Calu3 (cell line): Measurements from ENCODE around the gene LZTFL1. TPM values are rescaled to one million over a fixed set of nuclear protein-coding genes. Genes with fewer than 3 reads are reported as not detected.

Experiments used
- BruUV-seq: library from RNA; stranded (reverse); fragments of 400-500 nt; replicated peaks from 2 replicates; lab custom pipeline; 2021; lab: Mats Ljungman, UMichigan
- CTCF ChIA-PET: fragments of 300-600 bp; sonication (Branson Sonifier 250); formaldehyde crosslinking; loops from one replicate; lab custom pipeline; 2022; ENCODE audit warnings: antibody characterized with exemption; lab: Charles Lee
- DNase-seq: peaks from one replicate; pipeline ENCODE4 v3.0.0; 2022
- H3K27ac Mint-ChIP-seq: one replicate; pipeline ENCODE4 v1.8.0; 2022; ENCODE audit warnings: mixed read lengths; ENCODE audit not compliant: unreplicated experiment
- H3K27me3 Mint-ChIP-seq: one replicate; pipeline ENCODE4 v1.8.0; 2022; ENCODE audit warnings: mixed read lengths; ENCODE audit not compliant: unreplicated experiment
- H3K36me3 Mint-ChIP-seq: one replicate; pipeline ENCODE4 v1.8.0; 2022; ENCODE audit warnings: mild to moderate bottlenecking, moderate library complexity, mixed read lengths; ENCODE audit not compliant: insufficient read depth, unreplicated experiment
- H3K4me1 Mint-ChIP-seq: one replicate; pipeline ENCODE4 v1.8.0; 2022; ENCODE audit warnings: mild to moderate bottlenecking, low read depth, mixed read lengths; ENCODE audit not compliant: unreplicated experiment
- H3K4me3 Mint-ChIP-seq: one replicate; pipeline ENCODE4 v1.8.0; 2022; ENCODE audit warnings: mild to moderate bottlenecking, low read depth, moderate library complexity, mixed read lengths; ENCODE audit not compliant: unreplicated experiment
- H3K9me3 Mint-ChIP-seq: one replicate; pipeline ENCODE4 v1.8.0; 2022; ENCODE audit warnings: low read depth, mixed read lengths; ENCODE audit not compliant: unreplicated experiment
- intact Hi-C: fragments of 100-400 bp; cut with micrococcal nuclease; formaldehyde crosslinking; loops from one replicate; pipeline ENCODE4 v1.10.0; 2022; ENCODE audit not compliant: unreplicated experiment
- total RNA-seq: library from RNA; stranded (reverse); gene quantifications from 2 replicates; pipeline ENCODE4 v1.2.3, GENCODE V29; 2022
- TF ChIP-seq, protein P1 (sequence below): fragments of 200-600 bp; IDR thresholded peaks from one replicate; pipeline ENCODE4 v1.8.0; 2022; ENCODE audit warnings: antibody characterized with exemption; ENCODE audit not compliant: unreplicated experiment

Gene LZTFL1
- total RNA-seq, 1 experiment from 2014 or later = 12.7 TPM

DNA sequence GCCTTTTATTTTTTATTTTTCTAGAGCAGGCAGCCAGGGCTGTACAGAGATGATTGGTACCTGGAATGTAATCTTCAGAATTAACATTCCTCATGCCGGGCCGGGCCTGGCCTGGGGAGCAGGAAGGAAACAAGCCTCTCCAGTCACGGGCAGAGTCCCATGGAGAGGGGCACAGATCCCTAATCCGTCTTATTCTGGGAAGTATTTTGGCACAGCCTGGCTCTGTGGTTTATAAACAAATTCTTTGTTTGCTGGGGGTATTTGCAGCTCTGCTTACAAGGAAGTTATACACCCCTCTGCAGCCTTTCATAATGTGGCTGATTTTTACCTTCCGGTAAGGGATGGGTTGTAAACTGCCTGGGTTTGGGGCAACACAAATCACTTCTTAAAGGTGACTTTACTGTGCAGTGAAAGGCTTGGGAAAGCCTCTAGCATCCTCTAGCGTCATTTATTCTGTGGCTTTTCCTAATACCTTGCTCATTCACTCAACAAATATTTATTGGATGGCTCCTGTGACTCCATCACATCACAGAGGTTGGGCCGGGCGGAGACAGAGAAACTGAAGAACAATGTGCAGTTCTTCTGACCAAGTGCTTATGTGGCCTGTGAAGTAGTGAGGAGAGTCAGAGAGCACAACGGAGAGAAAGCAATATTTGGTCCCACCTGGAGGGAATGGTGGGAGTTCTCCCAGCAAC, 48.3 kb downstream of the LZTFL1 start:
- no TSS peak for BruUV-seq
- no peak for DNase-seq
- no peak overlapping the region for H3K27ac Mint-ChIP-seq
- intact Hi-C loops = no loop called here
- CTCF ChIA-PET = interaction anchor here (1.1 kb wide), 1 partner anchor 10 kb away, joined by 3 read pairs; no protein-coding TSS in a partner anchor
- no peak overlapping the region for H3K4me3 Mint-ChIP-seq
- no peaks in the 10 kb centered on the region for H3K9me3 Mint-ChIP-seq
- H3K27me3 Mint-ChIP-seq = peaks cover 64% of the 10 kb centered on the region
- peaks cover 26% of the 10 kb centered on the region for H3K4me1 Mint-ChIP-seq
- peaks cover 14% of the 10 kb centered on the region for H3K36me3 Mint-ChIP-seq
- TF ChIP-seq, protein P1, sequence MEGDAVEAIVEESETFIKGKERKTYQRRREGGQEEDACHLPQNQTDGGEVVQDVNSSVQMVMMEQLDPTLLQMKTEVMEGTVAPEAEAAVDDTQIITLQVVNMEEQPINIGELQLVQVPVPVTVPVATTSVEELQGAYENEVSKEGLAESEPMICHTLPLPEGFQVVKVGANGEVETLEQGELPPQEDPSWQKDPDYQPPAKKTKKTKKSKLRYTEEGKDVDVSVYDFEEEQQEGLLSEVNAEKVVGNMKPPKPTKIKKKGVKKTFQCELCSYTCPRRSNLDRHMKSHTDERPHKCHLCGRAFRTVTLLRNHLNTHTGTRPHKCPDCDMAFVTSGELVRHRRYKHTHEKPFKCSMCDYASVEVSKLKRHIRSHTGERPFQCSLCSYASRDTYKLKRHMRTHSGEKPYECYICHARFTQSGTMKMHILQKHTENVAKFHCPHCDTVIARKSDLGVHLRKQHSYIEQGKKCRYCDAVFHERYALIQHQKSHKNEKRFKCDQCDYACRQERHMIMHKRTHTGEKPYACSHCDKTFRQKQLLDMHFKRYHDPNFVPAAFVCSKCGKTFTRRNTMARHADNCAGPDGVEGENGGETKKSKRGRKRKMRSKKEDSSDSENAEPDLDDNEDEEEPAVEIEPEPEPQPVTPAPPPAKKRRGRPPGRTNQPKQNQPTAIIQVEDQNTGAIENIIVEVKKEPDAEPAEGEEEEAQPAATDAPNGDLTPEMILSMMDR = no peak

DNA sequence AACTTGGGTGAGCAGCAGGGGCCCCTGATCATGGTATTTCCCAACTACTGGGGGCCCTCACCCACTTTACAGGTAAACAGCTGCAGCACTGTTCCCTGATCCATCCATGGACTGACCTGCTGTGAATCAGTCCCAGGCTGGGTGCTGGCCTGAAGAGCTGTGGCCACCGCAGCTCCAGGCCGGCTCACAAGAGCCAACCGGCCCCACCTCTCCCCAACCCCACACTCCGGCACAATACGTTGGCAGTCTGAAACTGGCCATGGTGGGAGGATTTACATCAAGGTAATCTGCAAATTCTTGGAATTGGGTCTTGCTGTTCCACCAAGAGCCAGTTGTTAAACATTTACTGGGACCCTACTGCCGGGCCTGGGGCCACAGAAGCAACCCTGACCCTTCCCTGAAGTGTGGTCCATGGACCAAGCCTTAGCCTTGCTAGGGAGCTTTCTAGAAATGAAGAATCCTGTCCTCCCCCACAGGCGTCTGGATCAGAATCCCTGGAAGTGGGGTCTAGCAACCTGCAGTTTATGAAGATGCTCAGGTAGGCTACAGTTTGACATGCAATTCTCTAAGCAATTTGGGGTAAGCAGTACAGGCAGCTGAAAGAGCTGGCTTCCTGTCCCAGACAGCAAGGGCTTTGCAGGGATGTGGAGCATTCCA, 49.3 kb downstream of the LZTFL1 start:
- Mint-ChIP-seq H3K27ac (no peak overlapping the region), H3K9me3 (no peaks in the 10 kb centered on the region), H3K36me3 (peaks cover 14% of the 10 kb centered on the region), H3K4me1 (peaks cover 26% of the 10 kb centered on the region), H3K4me3 (no peak overlapping the region), H3K27me3 (peaks cover 57% of the 10 kb centered on the region)
- DNase-seq = no peak
- intact Hi-C loops = no loop called here
- TF ChIP-seq, protein P1 = no peak
- no TSS peak for BruUV-seq
- CTCF ChIA-PET = interaction anchor here (0.6 kb wide), 1 partner anchor 40 kb away, joined by 3 read pairs; no protein-coding TSS in a partner anchor

DNA sequence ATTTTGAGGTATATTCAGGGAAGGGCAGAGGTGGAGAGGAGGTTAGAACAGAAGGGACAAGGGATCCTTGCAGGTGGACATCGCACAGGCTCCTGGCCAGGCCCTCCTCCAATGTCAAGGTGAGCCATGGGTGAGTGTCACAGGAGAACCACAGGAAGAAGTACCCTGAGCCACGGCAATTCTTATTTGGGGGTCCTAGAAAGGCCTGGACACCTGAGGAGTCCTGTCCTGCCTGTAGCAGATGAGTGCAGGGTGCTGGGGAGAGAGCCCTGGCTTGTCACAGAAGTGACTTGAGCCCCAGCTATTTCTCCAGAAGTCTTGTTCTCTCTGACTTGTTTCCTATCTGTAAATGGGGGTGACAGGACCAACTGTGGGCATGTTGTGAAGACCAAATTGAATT, 49.9 kb downstream of the LZTFL1 start:
- Mint-ChIP-seq H3K36me3 (peaks cover 14% of the 10 kb centered on the region), H3K4me3 (no peak overlapping the region), H3K27ac (no peak overlapping the region), H3K27me3 (peaks cover 57% of the 10 kb centered on the region), H3K4me1 (peaks cover 26% of the 10 kb centered on the region), H3K9me3 (no peaks in the 10 kb centered on the region)
- BruUV-seq = no TSS peak
- TF ChIP-seq, protein P1 = no peak
- CTCF ChIA-PET = interaction anchor here (0.6 kb wide), 1 partner anchor 41 kb away, joined by 3 read pairs; no protein-coding TSS in a partner anchor
- no peak for DNase-seq
- intact Hi-C loops = no loop called here

DNA sequence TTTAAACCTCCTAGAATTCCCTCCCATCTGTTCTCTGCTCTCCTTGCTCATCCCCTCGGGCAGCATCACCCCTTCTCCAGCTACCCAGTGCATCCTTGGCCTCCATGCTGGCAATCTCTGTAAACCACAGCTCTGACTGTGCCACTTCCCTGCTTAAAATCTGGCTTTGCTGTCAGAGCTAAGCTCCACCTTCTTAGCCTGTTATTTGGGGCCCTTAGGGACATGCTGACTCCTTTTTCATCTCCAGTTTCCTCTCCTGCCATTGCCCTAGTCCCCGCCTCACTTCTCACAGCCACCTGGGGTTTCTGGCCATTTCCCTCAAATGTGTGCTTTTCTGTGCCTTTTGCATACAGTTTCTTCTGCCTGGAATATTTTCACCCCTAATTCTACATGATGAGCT, 51.3 kb downstream of the LZTFL1 start:
- CTCF ChIA-PET = no interaction called here
- Mint-ChIP-seq H3K36me3 (peaks cover 6% of the 10 kb centered on the region), H3K27ac (no peak overlapping the region), H3K9me3 (no peaks in the 10 kb centered on the region), H3K27me3 (peaks cover 56% of the 10 kb centered on the region), H3K4me1 (peaks cover 23% of the 10 kb centered on the region), H3K4me3 (no peak overlapping the region)
- BruUV-seq = no TSS peak
- DNase-seq = no peak
- TF ChIP-seq, protein P1 = no peak
- intact Hi-C loops = no loop called here
